Fibroblast of skin of left biceps (primary cell): ENCODE data around the gene CHN1.

Source experiments
- DNase-seq, 2 experiments: peaks; one replicate each; pipeline ENCODE4 v3.0.0-alpha.2; 2013; ENCODE audit warnings: low read depth in 2 of 2

CHN1 gene

GRCh38 chr2:174971868-174972781, 33.1 kb downstream of the CHN1 start:
- peak; percentile 55 to 72 for DNase-seq

- no peak for DNase-seq
Measured at GRCh38 chr2:174970092-174970491, 35.1 kb downstream of the CHN1 start.

- DNase-seq, result no peak
Measured at GRCh38 chr2:174969091-174969734, 36.0 kb downstream of the CHN1 start.

- no peak for DNase-seq
Measured at GRCh38 chr2:174967691-174968260, 37.4 kb downstream of the CHN1 start.

- DNase-seq, result no peak
Measured at GRCh38 chr2:174967086-174967485, 38.1 kb downstream of the CHN1 start.

- DNase-seq, result no peak
Measured at GRCh38 chr2:174965992-174966744, 39.0 kb downstream of the CHN1 start.

- no peak for DNase-seq
Measured at GRCh38 chr2:174965551-174965950, 39.6 kb downstream of the CHN1 start.

GRCh38 chr2:174964404-174964803, 40.8 kb downstream of the CHN1 start:
- no peak for DNase-seq

- no peak for DNase-seq
Measured at GRCh38 chr2:174963437-174964400, 41.5 kb downstream of the CHN1 start.

- DNase-seq, result no peak
Measured at GRCh38 chr2:174959787-174960186, 45.4 kb downstream of the CHN1 start.

GRCh38 chr2:174957050-174957449, 48.1 kb downstream of the CHN1 start:
- no peak for DNase-seq

GRCh38 chr2:174952607-174953006, 52.6 kb downstream of the CHN1 start:
- DNase-seq, result peak; percentile 39 to 42

GRCh38 chr2:174951745-174952144, 53.4 kb downstream of the CHN1 start:
- DNase-seq, result peak; percentile 84 to 86

- DNase-seq, result no peak
Measured at GRCh38 chr2:174949988-174950687, 55.0 kb downstream of the CHN1 start.

GRCh38 chr2:174945601-174946260, 59.5 kb downstream of the CHN1 start:
- DNase-seq, result no peak

GRCh38 chr2:174939046-174939445, 66.1 kb downstream of the CHN1 start:
- peak; percentile 41 to 42 for DNase-seq

GRCh38 chr2:174931724-174932123, 73.5 kb downstream of the CHN1 start:
- peak; percentile 35 to 41 for DNase-seq

GRCh38 chr2:174929786-174930185, 75.4 kb downstream of the CHN1 start:
- no peak for DNase-seq

- DNase-seq, result no peak
Measured at GRCh38 chr2:174925046-174925784, 80.0 kb downstream of the CHN1 start.
